CD8-positive, alpha-beta memory T cell (primary cell): ENCODE results near the gene HOTAIR. TPM values are rescaled to one million over a fixed set of nuclear protein-coding genes. Genes with fewer than 3 reads are reported as not detected.
A peak's percentile ranks its signal among the peaks of the same experiment; 100 is the strongest.

ENCODE experiments used
- CTCF ChIA-PET: fragments of 350-600 bp; sonication (Branson Sonifier 250); formaldehyde crosslinking; loops from one replicate; lab custom pipeline; 2021; ENCODE audit warnings: antibody characterized with exemption; lab: Charles Lee
- POLR2A ChIA-PET: fragments of 350-600 bp; sonication (Branson Sonifier 250); formaldehyde crosslinking; loops from one replicate; lab custom pipeline; 2021; ENCODE audit warnings: antibody characterized with exemption; lab: Charles Lee
- DNase-seq, 5 donors: peaks; one replicate each; pipeline versions ENCODE4 v3.0.0 to v3.0.0-alpha.2; 2020 to 2022; ENCODE audit warnings: mixed read lengths in 1 of 5
- H3K27ac ChIP-seq: one replicate; pipeline ENCODE4 v1.7.0; 2013; ENCODE audit warnings: low read depth, mild to moderate bottlenecking, low read length, moderate library complexity
- H3K27me3 ChIP-seq: 2 replicates; pipeline ENCODE4 v1.7.0; 2013; ENCODE audit warnings: low read length, mild to moderate bottlenecking; ENCODE audit not compliant: insufficient read depth, poor library complexity, severe bottlenecking
- H3K36me3 ChIP-seq: 2 replicates; pipeline ENCODE4 v1.7.0; 2013; ENCODE audit warnings: mild to moderate bottlenecking, low read length, moderate library complexity; ENCODE audit not compliant: insufficient read depth
- H3K4me1 ChIP-seq: 2 replicates; pipeline ENCODE4 v1.7.0; 2013; ENCODE audit warnings: mild to moderate bottlenecking, low read length, moderate library complexity; ENCODE audit not compliant: insufficient read depth
- H3K4me3 ChIP-seq: 2 replicates; pipeline ENCODE4 v1.7.0; 2013; ENCODE audit warnings: mild to moderate bottlenecking, low read length
- H3K9me3 ChIP-seq: 2 replicates; pipeline ENCODE4 v1.7.0; 2013; ENCODE audit warnings: mild to moderate bottlenecking, low read length
- H3K27ac Mint-ChIP-seq, 8 donors: one replicate each; pipeline ENCODE4 v1.8.0; 2020 to 2021; ENCODE audit warnings: mixed read lengths in 8 of 8, mild to moderate bottlenecking in 6 of 8, inconsistent platforms in 3 of 8, moderate library complexity in 3 of 8
- H3K27me3 Mint-ChIP-seq, 2 donors: one replicate each; pipeline ENCODE4 v1.8.0; 2020 to 2021; ENCODE audit warnings: mixed read lengths in 2 of 2, mild to moderate bottlenecking in 1 of 2, moderate library complexity in 1 of 2
- H3K36me3 Mint-ChIP-seq, 3 donors: one replicate each; pipeline ENCODE4 v1.8.0; 2020 to 2021; ENCODE audit warnings: mixed read lengths in 3 of 3, inconsistent platforms in 1 of 3, mild to moderate bottlenecking in 1 of 3
- H3K4me1 Mint-ChIP-seq, 3 donors: one replicate each; pipeline ENCODE4 v1.8.0; 2020 to 2021; ENCODE audit warnings: mixed read lengths in 3 of 3, inconsistent platforms in 1 of 3, mild to moderate bottlenecking in 1 of 3
- H3K4me3 Mint-ChIP-seq, 7 donors: one replicate each; pipeline ENCODE4 v1.8.0; 2020 to 2021; ENCODE audit warnings: mixed read lengths in 7 of 7, mild to moderate bottlenecking in 6 of 7, moderate library complexity in 4 of 7, inconsistent platforms in 2 of 7
- H3K9me3 Mint-ChIP-seq, 5 donors: one replicate each; pipeline ENCODE4 v1.8.0; 2020 to 2022; ENCODE audit warnings: mixed read lengths in 5 of 5, mild to moderate bottlenecking in 3 of 5, moderate library complexity in 2 of 5, inconsistent platforms in 1 of 5
- polyA plus RNA-seq: library from polyadenylated mRNA; unstranded; fragments of 300-500 nt; fragmentation: Illumina TruSeq; gene quantifications from one replicate; pipeline ENCODE4 v1.2.3, GENCODE V29; 2021
- total RNA-seq, 2 experiments: library from RNA; stranded (reverse); gene quantifications; one replicate each; pipeline ENCODE4 v1.2.3, GENCODE V29; 2021

Gene HOTAIR
- total and polyA plus RNA-seq, 3 experiments from 2014 or later, result not detected

DNA sequence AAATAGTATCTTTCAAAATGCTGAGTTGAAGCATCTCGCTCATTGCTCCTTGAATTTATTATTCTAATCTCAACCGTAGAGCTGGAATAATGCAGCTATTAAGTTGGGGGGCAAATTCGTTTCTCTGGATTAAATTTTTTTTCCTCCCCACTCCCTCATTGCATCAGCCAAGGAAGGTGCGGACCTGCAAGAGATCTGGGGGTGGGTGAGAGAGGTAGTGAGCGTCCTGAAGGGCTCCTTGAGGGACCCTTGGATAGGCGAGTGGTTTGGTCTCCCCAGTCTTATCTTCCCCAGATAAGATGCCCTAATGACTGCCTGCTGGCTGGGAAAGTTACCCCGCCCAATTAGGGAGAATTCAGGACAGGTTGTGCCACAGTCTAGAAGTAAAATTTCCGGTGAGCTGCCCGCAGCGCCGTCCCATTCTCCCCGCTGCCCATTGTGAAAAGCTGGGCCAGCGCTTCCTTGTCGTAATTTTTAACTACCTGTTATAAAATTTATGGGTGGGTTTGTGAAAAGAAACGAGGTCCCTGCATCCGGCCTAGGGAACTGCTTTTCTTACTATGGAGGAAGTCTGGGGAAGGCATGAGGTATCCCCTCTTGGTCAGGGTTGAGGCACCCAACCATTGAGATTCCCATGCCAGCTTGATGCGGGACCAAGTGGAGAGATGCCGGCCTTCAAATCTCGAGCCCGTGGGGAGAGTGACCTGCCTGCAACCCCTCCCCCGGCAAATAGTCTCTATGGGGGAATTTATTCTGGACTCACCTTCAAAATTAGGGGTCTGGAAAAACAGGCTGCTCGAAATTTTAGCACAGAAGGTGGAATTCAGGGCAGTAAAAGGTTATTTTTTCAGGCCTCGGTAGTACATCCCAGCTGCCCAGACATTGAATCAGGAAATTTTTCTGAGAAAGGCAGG lies 40.5 kb upstream of the HOTAIR start:
- Mint-ChIP-seq H3K36me3 (no peaks in the 10 kb centered on the region), H3K27me3 (peaks cover 72 to 81% of the 10 kb centered on the region in 2 donors), H3K4me1 (peaks cover 24 to 46% (median 30%) of the 10 kb centered on the region in 3 donors), H3K9me3 (peaks cover 0 to 2% (median 0%) of the 10 kb centered on the region in 5 donors), H3K4me3 (peak overlapping the region in 3 of 7 donors; percentile 14 to 32 (median 25)), H3K27ac (no peak overlapping the region)
- CTCF ChIA-PET, result interaction anchor here (0.9 to 3.8 kb wide), 6 partner anchors 9 to 199 kb away, joined by 3 to 24 read pairs (median 4); partner anchors contain the start of gene HOXC5
- peaks cover 60% of the 10 kb centered on the region for H3K27me3 ChIP-seq
- H3K4me1 ChIP-seq, result peaks cover 18% of the 10 kb centered on the region
- POLR2A ChIA-PET, result interaction anchor here (0.6 kb wide), 1 partner anchor 30 kb away, joined by 4 read pairs; no protein-coding TSS in a partner anchor
- no peaks in the 10 kb centered on the region for H3K9me3 ChIP-seq
- no peak overlapping the region for H3K27ac ChIP-seq
- no peaks in the 10 kb centered on the region for H3K36me3 ChIP-seq
- DNase-seq, result no peak
- no peak overlapping the region for H3K4me3 ChIP-seq

- H3K4me1 Mint-ChIP-seq, result peaks cover 26 to 48% (median 27%) of the 10 kb centered on the region in 3 donors
- no peaks in the 10 kb centered on the region for H3K36me3 Mint-ChIP-seq
- ChIA-PET CTCF (interaction anchor here (0.9 to 3.8 kb wide), 5 partner anchors 8 to 194 kb away, joined by 3 to 24 read pairs (median 3); partner anchors contain the start of gene HOXC5), POLR2A (no interaction called here)
- peak overlapping the region in 2 of 7 donors; percentile 14 to 25 for H3K4me3 Mint-ChIP-seq
- peaks cover 72 to 82% of the 10 kb centered on the region in 2 donors for H3K27me3 Mint-ChIP-seq
- Histone ChIP-seq H3K36me3 (no peaks in the 10 kb centered on the region), H3K27ac (no peak overlapping the region), H3K27me3 (peaks cover 63% of the 10 kb centered on the region), H3K9me3 (no peaks in the 10 kb centered on the region), H3K4me3 (no peak overlapping the region), H3K4me1 (peaks cover 23% of the 10 kb centered on the region)
- peak overlapping the region in 2 of 8 donors; percentile 25 to 43 for H3K27ac Mint-ChIP-seq
- H3K9me3 Mint-ChIP-seq, result peaks cover 0 to 2% (median 0%) of the 10 kb centered on the region in 5 donors
- no peak for DNase-seq
These were observed 39.7 kb upstream of the HOTAIR start for GRCh38 chr12:54014377-54015017.

GRCh38 chr12:54012631-54013409 lies 38.1 kb upstream of the HOTAIR start:
- H3K4me1 ChIP-seq, result peaks cover 28% of the 10 kb centered on the region
- H3K4me3 ChIP-seq, result no peak overlapping the region
- POLR2A ChIA-PET, result no interaction called here
- H3K36me3 ChIP-seq, result no peaks in the 10 kb centered on the region
- Mint-ChIP-seq H3K27ac (no peak overlapping the region), H3K36me3 (no peaks in the 10 kb centered on the region), H3K4me1 (peaks cover 30 to 53% (median 31%) of the 10 kb centered on the region in 3 donors), H3K27me3 (peaks cover 78 to 96% of the 10 kb centered on the region in 2 donors), H3K9me3 (peaks cover 0 to 2% (median 0%) of the 10 kb centered on the region in 5 donors), H3K4me3 (peak overlapping the region in 1 of 7 donors; percentile 32)
- no peaks in the 10 kb centered on the region for H3K9me3 ChIP-seq
- CTCF ChIA-PET, result interaction anchor here (0.8 to 1.5 kb wide), 3 partner anchors 179 to 201 kb away, joined by 3 to 5 read pairs (median 4); no protein-coding TSS in a partner anchor
- DNase-seq, result no peak
- H3K27me3 ChIP-seq, result peaks cover 70% of the 10 kb centered on the region
- H3K27ac ChIP-seq, result no peak overlapping the region

DNA sequence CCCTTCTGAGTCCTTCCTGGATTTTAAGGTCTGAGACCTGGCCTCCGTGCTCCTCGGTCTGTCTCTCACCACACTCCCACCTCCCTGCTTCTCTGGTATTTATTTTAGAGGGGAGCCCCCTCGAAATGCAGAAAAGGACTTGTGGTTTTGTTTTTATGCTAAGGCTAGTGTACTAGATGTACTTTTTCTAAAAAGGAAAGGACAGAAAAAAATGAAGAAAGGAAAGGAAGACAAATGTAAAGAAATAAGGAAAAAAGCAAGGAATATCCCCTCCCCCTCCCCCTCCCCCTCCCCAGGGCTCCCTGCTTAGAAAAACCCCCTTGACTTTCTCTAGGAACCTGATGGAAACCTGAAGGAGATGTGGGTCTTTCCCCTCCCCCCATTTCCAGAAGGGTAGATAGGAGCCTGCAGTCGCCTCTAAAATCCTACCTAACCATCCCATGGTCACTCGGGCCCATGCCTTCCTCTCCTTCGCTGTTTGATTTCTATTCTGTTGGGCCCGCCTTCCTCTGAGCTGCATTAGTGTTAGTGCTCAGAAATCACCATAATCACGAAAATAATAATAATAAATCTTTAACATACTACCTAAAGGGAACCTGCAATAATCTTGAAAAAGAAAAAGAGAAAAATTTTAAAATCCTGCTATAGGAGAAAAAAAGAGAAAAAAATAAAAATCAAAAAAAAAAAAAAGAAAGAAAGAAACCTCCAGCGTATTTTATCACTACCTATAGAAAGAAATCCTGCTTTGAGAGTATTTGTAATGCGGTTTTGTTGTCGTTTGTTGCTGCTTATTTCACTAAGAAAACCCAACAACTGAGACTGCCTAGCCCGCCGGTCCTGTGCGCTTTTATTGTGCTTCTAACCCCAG lies 37.1 kb upstream of the HOTAIR start:
- H3K4me1 Mint-ChIP-seq, result peaks cover 23 to 49% (median 24%) of the 10 kb centered on the region in 3 donors
- H3K27ac ChIP-seq, result no peak overlapping the region
- peaks cover 23% of the 10 kb centered on the region for H3K4me1 ChIP-seq
- peaks cover 75% of the 10 kb centered on the region for H3K27me3 ChIP-seq
- H3K36me3 ChIP-seq, result no peaks in the 10 kb centered on the region
- peaks cover 77 to 96% of the 10 kb centered on the region in 2 donors for H3K27me3 Mint-ChIP-seq
- ChIA-PET CTCF (interaction anchor here (1.1 to 15.2 kb wide), 3 partner anchors 180 to 193 kb away, joined by 4 to 216 read pairs (median 5); no protein-coding TSS in a partner anchor), POLR2A (no interaction called here)
- H3K36me3 Mint-ChIP-seq, result no peaks in the 10 kb centered on the region
- peak overlapping the region in 2 of 8 donors; percentile 2 to 42 for H3K27ac Mint-ChIP-seq
- H3K4me3 Mint-ChIP-seq, result peak overlapping the region in 2 of 7 donors; percentile 31 to 41
- H3K9me3 ChIP-seq, result no peaks in the 10 kb centered on the region
- no peak overlapping the region for H3K4me3 ChIP-seq
- peaks cover 0 to 2% (median 0%) of the 10 kb centered on the region in 5 donors for H3K9me3 Mint-ChIP-seq
- no peak for DNase-seq

DNA sequence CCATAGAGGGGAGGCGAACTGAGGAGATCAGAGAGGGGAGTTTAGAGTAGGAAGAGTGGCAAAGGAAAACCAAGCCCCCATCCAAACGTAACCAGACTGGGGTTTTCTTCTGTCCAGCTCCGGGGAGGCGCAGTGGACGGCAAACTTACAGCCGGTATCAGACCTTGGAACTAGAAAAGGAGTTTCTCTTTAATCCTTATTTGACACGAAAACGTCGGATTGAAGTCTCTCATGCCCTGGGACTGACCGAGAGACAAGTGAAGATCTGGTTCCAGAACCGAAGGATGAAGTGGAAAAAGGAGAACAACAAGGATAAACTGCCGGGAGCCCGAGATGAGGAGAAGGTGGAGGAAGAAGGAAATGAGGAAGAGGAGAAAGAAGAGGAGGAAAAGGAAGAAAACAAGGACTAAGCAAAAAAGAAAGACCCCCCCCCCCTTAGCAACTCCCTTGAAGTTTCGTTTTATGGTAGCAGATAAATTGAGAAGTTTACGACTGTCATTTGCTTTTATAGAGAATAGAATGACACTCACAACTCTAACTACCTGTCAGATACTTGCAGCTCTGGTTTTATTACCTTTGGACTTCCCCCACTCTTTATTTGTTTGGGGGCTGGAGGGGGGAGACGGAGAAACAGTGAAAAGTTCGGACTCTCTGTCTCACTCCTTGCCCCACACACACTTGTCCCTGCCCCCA lies 36.4 kb upstream of the HOTAIR start:
- DNase-seq, result no peak
- no peak overlapping the region for H3K4me3 ChIP-seq
- Mint-ChIP-seq H3K36me3 (no peaks in the 10 kb centered on the region), H3K4me3 (peak overlapping the region in 4 of 7 donors; percentile 20 to 52 (median 35)), H3K4me1 (peaks cover 28 to 49% (median 29%) of the 10 kb centered on the region in 3 donors), H3K27me3 (peaks cover 79 to 98% of the 10 kb centered on the region in 2 donors), H3K27ac (peak overlapping the region in 2 of 8 donors; percentile 2 to 18), H3K9me3 (peaks cover 0 to 2% (median 0%) of the 10 kb centered on the region in 5 donors)
- peaks cover 29% of the 10 kb centered on the region for H3K4me1 ChIP-seq
- ChIA-PET POLR2A (no interaction called here), CTCF (interaction anchor here (6.7 to 15.2 kb wide), 2 partner anchors 194 to 204 kb away, joined by 51 to 216 read pairs; no protein-coding TSS in a partner anchor)
- peaks cover 81% of the 10 kb centered on the region for H3K27me3 ChIP-seq
- H3K27ac ChIP-seq, result no peak overlapping the region
- H3K36me3 ChIP-seq, result no peaks in the 10 kb centered on the region
- no peaks in the 10 kb centered on the region for H3K9me3 ChIP-seq

- no peak for DNase-seq
- Histone ChIP-seq H3K27me3 (peaks cover 81% of the 10 kb centered on the region), H3K36me3 (no peaks in the 10 kb centered on the region), H3K4me1 (peaks cover 30% of the 10 kb centered on the region), H3K4me3 (no peak overlapping the region), H3K27ac (no peak overlapping the region), H3K9me3 (no peaks in the 10 kb centered on the region)
- peaks cover 79 to 99% of the 10 kb centered on the region in 2 donors for H3K27me3 Mint-ChIP-seq
- H3K36me3 Mint-ChIP-seq, result no peaks in the 10 kb centered on the region
- POLR2A ChIA-PET, result no interaction called here
- H3K9me3 Mint-ChIP-seq, result peaks cover 0 to 2% (median 0%) of the 10 kb centered on the region in 5 donors
- peaks cover 30 to 57% (median 31%) of the 10 kb centered on the region in 3 donors for H3K4me1 Mint-ChIP-seq
- H3K4me3 Mint-ChIP-seq, result peak overlapping the region in 5 of 7 donors; percentile 23 to 65 (median 43)
- H3K27ac Mint-ChIP-seq, result peak overlapping the region in 1 of 8 donors; percentile 18
- CTCF ChIA-PET, result interaction anchor here (6.6 to 15.2 kb wide), 3 partner anchors 180 to 205 kb away, joined by 51 to 216 read pairs (median 95); partner anchors contain the start of gene SMUG1
These were observed 35.6 kb upstream of the HOTAIR start for GRCh38 chr12:54010053-54010971.
